Loucy (cell line): ENCODE data around the gene PRKCE.

ENCODE experiments used
- EZH2phosphoT487 ChIP-seq: fragments of 200-600 bp; IDR thresholded peaks from 2 replicates; pipeline ENCODE4 v1.6.1; 2018; ENCODE audit warnings: antibody characterized with exemption, mild to moderate bottlenecking, moderate library complexity, borderline replicate concordance
- TF ChIP-seq, protein P1 (sequence below): fragments of 200-600 bp; sonication (generic); conservative IDR thresholded peaks from 2 replicates; pipeline ENCODE4 v1.5.1; 2014; ENCODE audit warnings: mild to moderate bottlenecking, antibody characterized with exemption, low read length

DNA sequence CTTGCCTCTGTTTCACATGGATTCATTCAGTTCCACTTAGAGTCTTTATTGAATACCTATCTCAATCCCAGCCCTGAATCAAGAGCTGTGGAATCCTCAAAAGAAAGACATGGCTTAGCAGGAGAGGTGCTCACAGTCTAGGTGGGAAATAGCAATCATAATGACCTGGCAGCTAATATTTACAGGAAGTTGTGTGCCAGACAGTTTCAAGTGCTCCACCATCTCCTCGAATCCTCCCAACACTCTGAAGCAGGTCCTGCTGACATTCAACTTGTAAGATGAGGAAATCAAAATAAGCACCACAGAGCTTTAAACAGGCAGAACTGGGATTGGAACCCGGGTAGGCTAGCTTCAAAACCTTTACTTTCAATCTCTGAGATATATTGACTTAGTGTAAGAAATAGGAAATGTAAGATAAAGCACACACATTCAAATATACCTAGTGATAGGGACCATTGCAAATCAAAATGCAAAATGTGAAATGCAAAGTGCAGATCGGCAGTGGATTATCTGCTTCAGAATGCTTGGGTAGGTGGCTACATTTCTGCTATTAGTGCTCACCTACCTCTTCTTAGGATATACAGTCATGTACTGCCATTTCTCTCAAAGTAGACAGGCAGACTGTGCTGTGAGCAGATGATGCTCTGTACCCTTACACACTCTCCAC lies 182.0 kb downstream of the PRKCE start:
- TF ChIP-seq, protein P1, sequence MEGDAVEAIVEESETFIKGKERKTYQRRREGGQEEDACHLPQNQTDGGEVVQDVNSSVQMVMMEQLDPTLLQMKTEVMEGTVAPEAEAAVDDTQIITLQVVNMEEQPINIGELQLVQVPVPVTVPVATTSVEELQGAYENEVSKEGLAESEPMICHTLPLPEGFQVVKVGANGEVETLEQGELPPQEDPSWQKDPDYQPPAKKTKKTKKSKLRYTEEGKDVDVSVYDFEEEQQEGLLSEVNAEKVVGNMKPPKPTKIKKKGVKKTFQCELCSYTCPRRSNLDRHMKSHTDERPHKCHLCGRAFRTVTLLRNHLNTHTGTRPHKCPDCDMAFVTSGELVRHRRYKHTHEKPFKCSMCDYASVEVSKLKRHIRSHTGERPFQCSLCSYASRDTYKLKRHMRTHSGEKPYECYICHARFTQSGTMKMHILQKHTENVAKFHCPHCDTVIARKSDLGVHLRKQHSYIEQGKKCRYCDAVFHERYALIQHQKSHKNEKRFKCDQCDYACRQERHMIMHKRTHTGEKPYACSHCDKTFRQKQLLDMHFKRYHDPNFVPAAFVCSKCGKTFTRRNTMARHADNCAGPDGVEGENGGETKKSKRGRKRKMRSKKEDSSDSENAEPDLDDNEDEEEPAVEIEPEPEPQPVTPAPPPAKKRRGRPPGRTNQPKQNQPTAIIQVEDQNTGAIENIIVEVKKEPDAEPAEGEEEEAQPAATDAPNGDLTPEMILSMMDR, result no peak
- no peak for TF ChIP-seq EZH2phosphoT487
